Tibial nerve (tissue), 4 donors: Measurements from ENCODE around the gene DOCK2. TPM values are rescaled to one million over a fixed set of nuclear protein-coding genes. Genes with fewer than 3 reads are reported as not detected.

Source experiments
- DNase-seq, 2 donors: peaks; one replicate each; pipeline ENCODE4 v3.0.0-alpha.2; 2019; ENCODE audit warnings: low spot score in 2 of 2
- H3K27ac ChIP-seq, 4 donors: fragments of 200-600 bp; sonication (generic) in 3 of 4; one replicate each; pipeline ENCODE4 v1.5.1; 2017 to 2019; ENCODE audit warnings: mild to moderate bottlenecking in 1 of 4
- H3K27me3 ChIP-seq, 2 donors: fragments of 200-600 bp; sonication (generic) in 1 of 2; one replicate each; pipeline versions ENCODE4 v1.5.1 to v1.6.0; 2017 to 2019
- H3K36me3 ChIP-seq, 3 donors: fragments of 200-600 bp; sonication (generic); one replicate each; pipeline ENCODE4 v1.5.1; 2018 to 2019
- H3K4me1 ChIP-seq, 4 donors: fragments of 200-600 bp; sonication (generic) in 3 of 4; one replicate each; pipeline ENCODE4 v1.5.1; 2017 to 2019
- H3K4me3 ChIP-seq, 4 donors: fragments of 200-600 bp; sonication (generic) in 3 of 4; one replicate each; pipeline ENCODE4 v1.5.1; 2017 to 2019; ENCODE audit warnings: mild to moderate bottlenecking in 1 of 4, moderate library complexity in 1 of 4
- H3K9me3 ChIP-seq, 4 donors: fragments of 200-600 bp; sonication (generic) in 3 of 4; one replicate each; pipeline ENCODE4 v1.5.1; 2017 to 2019
- CTCF ChIP-seq, 5 experiments: fragments of 200-600 bp in 3 of 5; fragments of 450-650 bp in 2 of 5; sonication (generic) in 3 of 5; IDR thresholded peaks; one replicate each; pipeline ENCODE4 v1.5.1; 2016 to 2019; ENCODE audit warnings: antibody characterized with exemption in 5 of 5, mild to moderate bottlenecking in 3 of 5, moderate library complexity in 2 of 5
- EP300 ChIP-seq, 2 donors: sonication (generic); formaldehyde crosslinking; IDR thresholded peaks; one replicate each; pipeline ENCODE4 v1.6.1; 2017; ENCODE audit warnings: antibody characterized with exemption in 2 of 2, mild to moderate bottlenecking in 1 of 2
- POLR2A ChIP-seq, 2 donors: fragments of 450-650 bp; IDR thresholded peaks; one replicate each; pipeline ENCODE4 v1.6.1; 2017; ENCODE audit warnings: antibody characterized with exemption in 2 of 2, mild to moderate bottlenecking in 2 of 2, moderate library complexity in 2 of 2
- WGBS, 2 donors: methylation state at CpG; one replicate each; pipeline ENCODE4 v1.1.5; 2018; 5-methylcytosine and 5-hydroxymethylcytosine counted together
- total RNA-seq, 4 donors: library from RNA; depleted of rRNA; stranded (reverse); fragments of >200 nt; gene quantifications; one replicate each; pipeline ENCODE4 v1.1.0, GENCODE V29; 2016

Gene DOCK2
- total RNA-seq, 4 donors from 2014 or later = 14.9 to 83.4 (median 23.8) TPM

DNA sequence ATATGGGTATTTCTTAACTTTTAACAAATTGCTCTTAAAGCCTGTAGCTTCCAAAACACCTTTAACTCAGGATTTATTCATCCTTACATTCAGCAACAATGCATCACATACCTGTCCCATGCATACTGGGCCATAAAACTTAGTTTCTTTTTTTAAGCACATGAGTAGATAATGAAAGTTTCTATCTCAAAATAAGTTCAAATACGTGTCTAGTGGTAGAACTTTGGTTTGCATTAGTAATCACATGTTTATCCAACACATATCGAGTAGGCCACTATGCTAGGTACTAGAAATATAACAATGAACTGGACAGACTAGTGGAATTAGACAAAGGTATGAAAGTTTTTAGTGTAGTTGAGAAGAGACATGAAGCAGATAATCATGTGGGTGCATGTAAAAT, 99.6 kb downstream of the DOCK2 start:
- no peaks in the 10 kb centered on the region for H3K4me1 ChIP-seq
- TF ChIP-seq CTCF (IDR thresholded peaks at IDR 0.05) = no peak
- no peak for TF ChIP-seq EP300 (IDR thresholded peaks at IDR 0.05)
- TF ChIP-seq POLR2A (IDR thresholded peaks at IDR 0.05) = no peak
- H3K27me3 ChIP-seq = no peaks in the 10 kb centered on the region
- H3K36me3 ChIP-seq = no peaks in the 10 kb centered on the region
- H3K9me3 ChIP-seq = peaks cover 0 to 4% (median 0%) of the 10 kb centered on the region in 4 donors
- no peak for DNase-seq
- 92 to 96% methylated on average over 2 of the region's 2 CpGs for WGBS, 2 donors
- no peak overlapping the region for H3K4me3 ChIP-seq
- H3K27ac ChIP-seq = no peak overlapping the region

GRCh38 chr5:169740435-169740834, 103.4 kb downstream of the DOCK2 start:
- Histone ChIP-seq H3K27me3 (no peaks in the 10 kb centered on the region), H3K36me3 (no peaks in the 10 kb centered on the region), H3K27ac (no peak overlapping the region), H3K9me3 (peaks cover 0 to 4% (median 0%) of the 10 kb centered on the region in 4 donors), H3K4me3 (no peak overlapping the region), H3K4me1 (no peaks in the 10 kb centered on the region)
- DNase-seq = no peak
- no peak for TF ChIP-seq POLR2A (IDR thresholded peaks at IDR 0.05)
- no peak for TF ChIP-seq EP300 (IDR thresholded peaks at IDR 0.05)
- no peak for TF ChIP-seq CTCF (IDR thresholded peaks at IDR 0.05)
- 64 to 66% methylated on average over 3 of the region's 3 CpGs for WGBS, 2 donors

DNA sequence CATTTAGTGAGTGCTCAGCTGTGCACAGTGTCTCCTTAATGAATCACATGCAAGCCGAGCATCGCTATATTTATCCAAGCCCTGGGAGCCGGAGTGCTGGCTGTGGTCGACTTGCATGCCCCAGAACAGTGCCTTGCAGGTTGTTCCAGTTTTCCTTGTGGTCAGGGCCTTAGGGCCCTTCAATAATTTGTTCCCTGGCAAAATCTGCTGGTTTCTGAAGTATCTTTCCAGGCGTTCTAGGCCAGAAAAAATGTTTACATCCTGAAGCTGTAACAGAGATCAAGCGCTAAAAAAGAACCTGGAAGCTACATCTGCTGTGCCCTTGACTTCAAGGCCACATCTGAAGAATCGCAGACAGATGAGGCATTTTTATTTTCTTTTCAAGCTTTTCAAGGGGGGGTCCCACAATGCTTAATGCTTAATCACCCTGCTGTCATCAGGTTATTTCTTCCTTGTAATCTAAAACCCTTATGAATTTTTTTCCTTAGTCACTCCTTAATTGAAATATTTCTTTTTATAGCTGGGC, 105.8 kb downstream of the DOCK2 start:
- Histone ChIP-seq H3K4me1 (no peaks in the 10 kb centered on the region), H3K9me3 (peaks cover 0 to 4% (median 0%) of the 10 kb centered on the region in 4 donors), H3K36me3 (no peaks in the 10 kb centered on the region), H3K4me3 (no peak overlapping the region), H3K27me3 (no peaks in the 10 kb centered on the region), H3K27ac (no peak overlapping the region)
- 61 to 70% methylated on average over 7 of the region's 7 CpGs for WGBS, 2 donors
- DNase-seq = no peak
- no peak for TF ChIP-seq POLR2A (IDR thresholded peaks at IDR 0.05)
- no peak for TF ChIP-seq CTCF (IDR thresholded peaks at IDR 0.05)
- TF ChIP-seq EP300 (IDR thresholded peaks at IDR 0.05) = no peak

GRCh38 chr5:169744336-169744735, 107.3 kb downstream of the DOCK2 start:
- WGBS, 2 donors = 47 to 58% methylated on average over 1 of the region's 1 CpG
- Histone ChIP-seq H3K4me3 (no peak overlapping the region), H3K9me3 (peaks cover 0 to 4% (median 0%) of the 10 kb centered on the region in 4 donors), H3K4me1 (no peaks in the 10 kb centered on the region), H3K27me3 (no peaks in the 10 kb centered on the region), H3K27ac (no peak overlapping the region), H3K36me3 (no peaks in the 10 kb centered on the region)
- no peak for TF ChIP-seq POLR2A (IDR thresholded peaks at IDR 0.05)
- no peak for TF ChIP-seq EP300 (IDR thresholded peaks at IDR 0.05)
- no peak for TF ChIP-seq CTCF (IDR thresholded peaks at IDR 0.05)
- DNase-seq = no peak

DNA sequence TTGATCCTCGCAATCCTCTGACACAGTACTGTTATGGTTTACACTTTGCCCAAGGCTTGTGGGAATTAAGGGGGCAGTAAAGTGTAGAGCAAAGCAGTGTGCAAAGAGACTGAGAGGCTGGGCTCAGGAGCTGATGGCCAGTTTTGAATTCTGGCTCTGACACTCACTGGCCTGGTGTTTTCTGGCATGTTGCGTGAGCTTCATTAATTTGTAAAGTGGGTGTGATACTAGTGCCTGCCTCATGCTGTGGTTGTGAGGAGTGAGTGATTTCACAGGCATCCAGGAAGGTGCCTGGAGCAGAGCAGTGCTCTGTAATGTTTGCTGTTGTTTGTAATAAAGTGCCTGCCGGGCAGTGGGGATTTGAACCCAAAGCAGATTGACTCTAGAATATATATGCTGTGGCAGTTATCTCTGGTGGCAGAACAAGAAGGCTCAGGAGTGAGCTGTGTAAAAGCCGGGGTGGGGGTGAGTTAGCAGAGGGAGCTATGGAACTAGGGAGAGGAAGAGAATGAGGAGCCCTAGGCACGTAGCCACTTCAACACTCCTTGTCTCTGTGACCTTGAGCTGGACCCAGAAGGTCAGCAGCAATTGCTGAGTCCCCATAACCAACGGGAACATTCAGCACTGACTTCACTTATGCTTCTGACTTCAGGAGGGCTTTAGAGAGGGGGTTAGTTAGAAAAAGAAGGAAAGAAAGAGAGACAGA, 108.5 kb downstream of the DOCK2 start:
- H3K36me3 ChIP-seq = no peaks in the 10 kb centered on the region
- H3K27me3 ChIP-seq = no peaks in the 10 kb centered on the region
- 76 to 80% methylated on average over 6 of the region's 6 CpGs for WGBS, 2 donors
- no peak overlapping the region for H3K4me3 ChIP-seq
- H3K4me1 ChIP-seq = no peaks in the 10 kb centered on the region
- no peak for DNase-seq
- TF ChIP-seq POLR2A (IDR thresholded peaks at IDR 0.05) = no peak
- TF ChIP-seq CTCF (IDR thresholded peaks at IDR 0.05) = no peak
- peaks cover 0 to 1% (median 0%) of the 10 kb centered on the region in 4 donors for H3K9me3 ChIP-seq
- no peak overlapping the region for H3K27ac ChIP-seq
